Ureter (tissue), 1 donor: ENCODE results near the gene SST. TPM values are rescaled to one million over a fixed set of nuclear protein-coding genes. Genes with fewer than 3 reads are reported as not detected.
A peak's percentile ranks its signal among the peaks of the same experiment; 100 is the strongest.
"Not testable (repeated sequence)": the region's sequence is repeated elsewhere in the genome, so short reads cannot be mapped to it uniquely, and the experiment has no call there.

Experiments used
- DNase-seq: peaks from one replicate; pipeline ENCODE4 v3.0.0-alpha.2; 2020; ENCODE audit warnings: low spot score
- total RNA-seq: library from RNA; stranded (reverse); gene quantifications from one replicate; pipeline ENCODE4 v1.2.4, GENCODE V29; 2023
- donor health status: DM: yes; HTN: yes; CAD: no.

Gene SST
- total RNA-seq, 1 donor from 2014 or later: 3.6 TPM

GRCh38 chr3:187684444-187684843 is 14.2 kb upstream of the SST start:
- no peak for DNase-seq

- DNase-seq: not testable (repeated sequence)
Observed at GRCh38 chr3:187681756-187682155, 11.6 kb upstream of the SST start.

GRCh38 chr3:187679638-187680396 is 9.6 kb upstream of the SST start:
- DNase-seq: peak; percentile 78

GRCh38 chr3:187678726-187679268 is 8.6 kb upstream of the SST start:
- peak; percentile 55 for DNase-seq

- DNase-seq: no peak
Observed at GRCh38 chr3:187677604-187678003, 7.4 kb upstream of the SST start.

- DNase-seq: no peak
Observed at GRCh38 chr3:187673012-187673411, 2.8 kb upstream of the SST start.

- no peak for DNase-seq
Observed at GRCh38 chr3:187667526-187667925, 2.7 kb downstream of the SST start.

- no peak for DNase-seq
Observed at GRCh38 chr3:187665764-187666402, 4.3 kb downstream of the SST start.

GRCh38 chr3:187665010-187665409 is 5.2 kb downstream of the SST start:
- DNase-seq: no peak

- DNase-seq: no peak
Observed at GRCh38 chr3:187662848-187663409, 7.3 kb downstream of the SST start.

GRCh38 chr3:187661267-187661666 is 8.9 kb downstream of the SST start:
- no peak for DNase-seq

- no peak for DNase-seq
Observed at GRCh38 chr3:187651282-187651681, 18.9 kb downstream of the SST start.

GRCh38 chr3:187648177-187648576 is 22.0 kb downstream of the SST start:
- no peak for DNase-seq

- no peak for DNase-seq
Observed at GRCh38 chr3:187646906-187647660, 23.1 kb downstream of the SST start.

- DNase-seq: not testable (repeated sequence)
Observed at GRCh38 chr3:187645379-187645778, 24.8 kb downstream of the SST start.

GRCh38 chr3:187642861-187643260 is 27.3 kb downstream of the SST start:
- no peak for DNase-seq

- DNase-seq: no peak
Observed at GRCh38 chr3:187641320-187642016, 28.7 kb downstream of the SST start.

- no peak for DNase-seq
Observed at GRCh38 chr3:187640569-187641059, 29.6 kb downstream of the SST start.

- DNase-seq: no peak
Observed at GRCh38 chr3:187639927-187640568, 30.1 kb downstream of the SST start.

GRCh38 chr3:187636528-187636927 is 33.7 kb downstream of the SST start:
- no peak for DNase-seq

GRCh38 chr3:187630404-187630803 is 39.8 kb downstream of the SST start:
- DNase-seq: no peak
